ENCODE results near the gene MKKS. TPM values are rescaled to one million over a fixed set of nuclear protein-coding genes. Genes with fewer than 3 reads are reported as not detected.

The MKKS gene
- total RNA-seq, 2 donors from 2014 or later, result 4.7 to 5.0 TPM

GRCh38 chr20:10367943-10368701 lies 65.9 kb downstream of the MKKS start:
- Mint-ChIP-seq H3K4me3 (no peak overlapping the region), H3K27me3 (peaks cover 47% of the 10 kb centered on the region), H3K27ac (no peak overlapping the region), H3K36me3 (ENCODE audit: low read depth) (no peaks in the 10 kb centered on the region), H3K4me1 (no peaks in the 10 kb centered on the region)
- no peak for DNase-seq
- H3K9me3 ChIP-seq (ENCODE audit: control insufficient read depth, low read length, poor library complexity, severe bottlenecking), result no peaks in the 10 kb centered on the region
- ATAC-seq, result no peak

- Mint-ChIP-seq H3K4me1 (no peaks in the 10 kb centered on the region), H3K4me3 (no peak overlapping the region), H3K27ac (no peak overlapping the region), H3K36me3 (ENCODE audit: low read depth) (no peaks in the 10 kb centered on the region), H3K27me3 (peaks cover 52% of the 10 kb centered on the region)
- H3K9me3 ChIP-seq (ENCODE audit: control insufficient read depth, low read length, poor library complexity, severe bottlenecking), result no peaks in the 10 kb centered on the region
- no peak for DNase-seq
- no peak for ATAC-seq
Observed at GRCh38 chr20:10367693-10367942, 66.4 kb downstream of the MKKS start.

DNA sequence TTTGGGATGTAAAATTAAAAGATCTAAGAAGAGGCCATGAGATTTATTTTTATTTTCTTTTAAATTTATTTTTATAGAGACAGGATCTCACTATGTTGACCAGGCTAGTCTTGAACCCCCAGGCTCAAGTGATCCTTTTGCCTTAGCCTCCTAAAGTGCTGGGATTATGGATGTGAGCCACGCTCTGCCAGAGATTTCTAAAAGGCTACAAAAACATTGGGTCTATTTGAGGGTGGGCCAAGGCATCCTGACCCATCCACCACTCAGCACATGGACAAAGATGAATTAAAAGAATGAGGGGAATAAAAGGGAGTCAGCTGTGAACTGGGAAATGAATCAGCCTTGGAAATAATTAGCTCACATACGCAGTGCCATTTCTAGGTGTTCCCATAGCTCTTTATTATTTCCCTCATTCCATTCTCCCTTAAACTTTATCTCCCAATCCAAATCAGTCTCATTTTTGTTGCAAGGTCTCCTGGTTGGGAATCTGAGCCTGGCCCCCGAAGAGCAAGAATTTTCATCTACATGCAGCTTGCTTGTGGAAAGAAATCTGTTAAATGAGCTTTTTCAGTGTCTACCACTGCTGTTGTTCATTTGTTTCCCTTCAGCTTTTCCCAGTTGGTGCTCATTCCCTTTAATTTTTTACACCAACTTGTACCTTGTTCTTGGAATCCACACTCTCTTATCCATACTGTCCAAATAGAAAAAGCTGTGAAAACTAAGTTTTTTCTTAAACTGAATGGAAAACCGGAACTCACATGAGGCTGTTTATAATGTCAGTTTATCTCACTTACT lies 66.9 kb downstream of the MKKS start:
- no peak for DNase-seq
- no peak overlapping the region for H3K4me3 Mint-ChIP-seq
- H3K27me3 Mint-ChIP-seq, result peaks cover 57% of the 10 kb centered on the region
- no peaks in the 10 kb centered on the region for H3K36me3 Mint-ChIP-seq (ENCODE audit: low read depth)
- H3K4me1 Mint-ChIP-seq, result no peaks in the 10 kb centered on the region
- H3K9me3 ChIP-seq (ENCODE audit: control insufficient read depth, low read length, poor library complexity, severe bottlenecking), result no peaks in the 10 kb centered on the region
- H3K27ac Mint-ChIP-seq, result no peak overlapping the region
- no peak for ATAC-seq

DNA sequence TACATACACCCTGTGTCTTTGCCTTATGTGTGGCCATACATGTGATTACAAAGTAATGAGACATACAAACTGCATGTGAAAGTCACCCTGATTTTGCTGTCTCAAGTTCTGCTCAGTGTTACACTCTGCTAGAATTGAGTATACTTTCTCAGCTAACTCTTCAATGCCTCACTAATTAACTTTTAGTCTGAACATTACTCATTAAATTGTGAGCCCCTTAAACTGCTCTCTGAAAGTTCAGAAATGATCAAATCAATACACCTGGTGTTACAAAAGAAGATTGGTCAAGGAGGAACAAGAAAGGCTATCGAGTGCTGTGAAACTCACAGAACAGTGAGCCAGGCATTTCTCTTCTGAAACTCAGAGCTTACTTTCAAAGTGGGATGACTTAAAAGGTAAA lies 71.3 kb downstream of the MKKS start:
- H3K27me3 Mint-ChIP-seq, result peaks cover 35% of the 10 kb centered on the region
- H3K36me3 Mint-ChIP-seq (ENCODE audit: low read depth), result no peaks in the 10 kb centered on the region
- H3K27ac Mint-ChIP-seq, result no peak overlapping the region
- no peaks in the 10 kb centered on the region for H3K9me3 ChIP-seq (ENCODE audit: control insufficient read depth, low read length, poor library complexity, severe bottlenecking)
- ATAC-seq (no peak), DNase-seq (no peak)
- H3K4me1 Mint-ChIP-seq, result no peaks in the 10 kb centered on the region
- no peak overlapping the region for H3K4me3 Mint-ChIP-seq

- no peak for ATAC-seq
- H3K9me3 ChIP-seq (ENCODE audit: control insufficient read depth, low read length, poor library complexity, severe bottlenecking), result no peaks in the 10 kb centered on the region
- DNase-seq, result no peak
- no peak overlapping the region for H3K4me3 Mint-ChIP-seq
- peaks cover 26% of the 10 kb centered on the region for H3K27me3 Mint-ChIP-seq
- H3K36me3 Mint-ChIP-seq (ENCODE audit: low read depth), result no peaks in the 10 kb centered on the region
- H3K27ac Mint-ChIP-seq, result no peak overlapping the region
- no peaks in the 10 kb centered on the region for H3K4me1 Mint-ChIP-seq
Observed at GRCh38 chr20:10360878-10361277, 73.1 kb downstream of the MKKS start.

DNA sequence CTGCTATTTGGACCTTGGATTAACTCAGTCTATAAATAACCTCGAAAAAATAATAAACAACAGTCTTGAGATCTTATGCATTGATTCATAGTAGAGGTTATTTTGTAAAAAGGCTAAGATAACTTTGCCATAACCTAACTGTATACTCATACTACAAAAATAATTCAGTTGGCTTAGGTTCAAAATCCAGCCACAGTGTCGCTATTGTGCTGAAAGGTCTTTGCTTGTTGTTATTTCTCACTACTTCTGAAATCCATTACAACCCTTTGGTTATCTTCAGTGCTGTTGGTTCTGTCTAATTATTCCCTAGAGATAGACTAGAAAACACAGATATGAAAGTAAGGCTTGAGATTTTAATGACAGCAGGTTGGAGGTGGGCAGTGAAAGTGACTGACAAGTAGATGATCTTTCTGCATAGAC lies 74.4 kb downstream of the MKKS start:
- ATAC-seq (no peak), DNase-seq (no peak)
- Mint-ChIP-seq H3K4me1 (no peaks in the 10 kb centered on the region), H3K27me3 (peaks cover 26% of the 10 kb centered on the region), H3K27ac (no peak overlapping the region), H3K4me3 (no peak overlapping the region), H3K36me3 (ENCODE audit: low read depth) (no peaks in the 10 kb centered on the region)
- no peaks in the 10 kb centered on the region for H3K9me3 ChIP-seq (ENCODE audit: control insufficient read depth, low read length, poor library complexity, severe bottlenecking)

DNA sequence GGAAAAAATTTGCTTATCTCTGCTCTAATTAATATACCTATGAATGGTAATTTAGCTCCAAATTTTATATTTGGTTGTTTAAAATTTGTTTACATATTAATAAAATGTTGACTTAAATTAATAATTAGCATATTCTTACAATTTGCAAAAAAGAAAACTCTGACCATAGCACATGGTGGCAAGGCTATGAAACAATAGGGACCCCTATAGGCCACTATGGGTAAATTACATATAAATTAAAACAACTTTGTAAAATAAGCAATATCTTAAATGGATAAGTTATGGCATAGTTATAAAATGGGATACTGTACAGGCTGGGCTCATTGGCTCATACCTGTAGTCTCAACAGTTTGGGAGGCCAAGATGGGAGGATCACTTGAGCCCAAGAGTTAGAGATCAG lies 76.0 kb downstream of the MKKS start:
- Mint-ChIP-seq H3K27me3 (peaks cover 14% of the 10 kb centered on the region), H3K4me3 (no peak overlapping the region), H3K36me3 (ENCODE audit: low read depth) (no peaks in the 10 kb centered on the region), H3K4me1 (peaks cover 4% of the 10 kb centered on the region), H3K27ac (no peak overlapping the region)
- DNase-seq (no peak), ATAC-seq (no peak)
- H3K9me3 ChIP-seq (ENCODE audit: control insufficient read depth, low read length, poor library complexity, severe bottlenecking), result no peaks in the 10 kb centered on the region

DNA sequence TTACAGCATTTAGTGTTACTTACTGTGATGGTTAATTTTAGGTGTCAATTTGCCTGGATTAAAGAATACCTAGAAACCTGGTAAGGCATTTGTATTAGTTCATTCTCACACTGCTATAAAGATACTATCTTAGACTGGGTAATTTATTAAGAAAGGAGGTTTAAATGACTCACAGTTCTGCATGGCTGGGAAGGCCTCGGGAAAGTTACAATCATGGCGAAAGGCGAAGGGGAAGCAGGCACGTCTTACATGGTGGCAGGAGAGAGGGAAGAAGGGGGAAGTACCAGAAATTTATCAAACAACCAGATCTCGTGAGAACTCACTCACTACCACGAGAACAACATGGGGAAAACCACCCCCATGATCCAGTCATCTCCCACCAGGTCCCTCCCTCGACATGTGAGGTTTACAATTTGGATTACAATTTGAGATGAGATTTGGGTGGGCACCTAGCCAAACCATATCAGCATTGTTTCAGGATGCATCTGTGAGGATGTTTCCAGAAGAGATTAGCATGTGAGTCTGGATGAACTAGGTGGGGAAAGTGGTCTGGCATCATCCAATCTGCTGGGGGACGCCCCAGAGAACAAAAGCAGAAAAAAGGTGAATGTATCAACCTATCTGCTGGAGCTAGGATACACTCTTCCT lies 76.8 kb downstream of the MKKS start:
- Mint-ChIP-seq H3K4me1 (peaks cover 11% of the 10 kb centered on the region), H3K27ac (no peak overlapping the region), H3K36me3 (ENCODE audit: low read depth) (no peaks in the 10 kb centered on the region), H3K27me3 (peaks cover 7% of the 10 kb centered on the region), H3K4me3 (no peak overlapping the region)
- no peak for DNase-seq
- no peak for ATAC-seq
- no peaks in the 10 kb centered on the region for H3K9me3 ChIP-seq (ENCODE audit: control insufficient read depth, low read length, poor library complexity, severe bottlenecking)

- H3K4me3 Mint-ChIP-seq, result no peak overlapping the region
- ATAC-seq (no peak), DNase-seq (no peak)
- H3K36me3 Mint-ChIP-seq (ENCODE audit: low read depth), result no peaks in the 10 kb centered on the region
- peaks cover 12% of the 10 kb centered on the region for H3K4me1 Mint-ChIP-seq
- no peak overlapping the region for H3K27ac Mint-ChIP-seq
- peaks cover 5% of the 10 kb centered on the region for H3K27me3 Mint-ChIP-seq
- no peaks in the 10 kb centered on the region for H3K9me3 ChIP-seq (ENCODE audit: control insufficient read depth, low read length, poor library complexity, severe bottlenecking)
Observed at GRCh38 chr20:10356628-10357027, 77.4 kb downstream of the MKKS start.

- Mint-ChIP-seq H3K27ac (peak overlapping the region; percentile 56), H3K36me3 (ENCODE audit: low read depth) (no peaks in the 10 kb centered on the region), H3K4me3 (no peak overlapping the region), H3K27me3 (no peaks in the 10 kb centered on the region), H3K4me1 (peaks cover 20% of the 10 kb centered on the region)
- ATAC-seq (no peak), DNase-seq (no peak)
- H3K9me3 ChIP-seq (ENCODE audit: control insufficient read depth, low read length, poor library complexity, severe bottlenecking), result no peaks in the 10 kb centered on the region
Observed at GRCh38 chr20:10352934-10353824, 80.8 kb downstream of the MKKS start.

All from T-helper 17 cell (primary cell).